Loucy (cell line): ENCODE measurements around the gene ZFYVE21.

Experiments
- EZH2phosphoT487 ChIP-seq: fragments of 200-600 bp; IDR thresholded peaks from 2 replicates; pipeline ENCODE4 v1.6.1; 2018; ENCODE audit warnings: antibody characterized with exemption, mild to moderate bottlenecking, moderate library complexity, borderline replicate concordance
- TF ChIP-seq, protein P1 (sequence below): fragments of 200-600 bp; sonication (generic); conservative IDR thresholded peaks from 2 replicates; pipeline ENCODE4 v1.5.1; 2014; ENCODE audit warnings: mild to moderate bottlenecking, antibody characterized with exemption, low read length

DNA sequence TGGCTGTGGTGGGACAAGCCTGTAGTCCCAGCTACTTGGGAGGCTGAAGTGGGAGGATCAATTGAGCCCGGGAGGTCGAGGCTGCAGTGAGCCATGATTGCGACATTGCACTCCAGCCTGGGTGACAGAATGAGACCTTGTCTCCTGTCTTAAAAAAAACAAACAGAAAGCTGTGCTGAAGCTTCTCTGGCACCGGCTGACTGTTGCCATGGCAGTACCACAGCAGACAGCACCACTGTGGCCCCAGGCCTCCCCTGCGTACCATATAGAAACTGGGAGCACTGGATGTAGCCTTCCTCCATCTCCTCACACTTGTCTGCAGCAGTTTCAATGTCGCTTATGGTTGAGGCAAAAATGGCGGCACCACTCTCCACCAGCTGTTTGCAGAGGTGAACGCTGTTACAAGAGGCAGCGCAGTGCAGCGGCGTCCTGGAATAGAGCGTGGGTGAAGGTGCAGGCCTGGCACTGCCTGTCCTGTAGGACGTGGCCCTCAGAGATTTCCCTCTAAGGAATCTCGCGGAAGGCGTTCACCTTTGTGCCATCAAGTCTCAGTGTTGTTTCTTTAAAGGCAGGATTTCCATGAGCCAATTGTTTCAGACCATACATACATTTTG is 21.9 kb downstream of the ZFYVE21 start:
- TF ChIP-seq, protein P1, sequence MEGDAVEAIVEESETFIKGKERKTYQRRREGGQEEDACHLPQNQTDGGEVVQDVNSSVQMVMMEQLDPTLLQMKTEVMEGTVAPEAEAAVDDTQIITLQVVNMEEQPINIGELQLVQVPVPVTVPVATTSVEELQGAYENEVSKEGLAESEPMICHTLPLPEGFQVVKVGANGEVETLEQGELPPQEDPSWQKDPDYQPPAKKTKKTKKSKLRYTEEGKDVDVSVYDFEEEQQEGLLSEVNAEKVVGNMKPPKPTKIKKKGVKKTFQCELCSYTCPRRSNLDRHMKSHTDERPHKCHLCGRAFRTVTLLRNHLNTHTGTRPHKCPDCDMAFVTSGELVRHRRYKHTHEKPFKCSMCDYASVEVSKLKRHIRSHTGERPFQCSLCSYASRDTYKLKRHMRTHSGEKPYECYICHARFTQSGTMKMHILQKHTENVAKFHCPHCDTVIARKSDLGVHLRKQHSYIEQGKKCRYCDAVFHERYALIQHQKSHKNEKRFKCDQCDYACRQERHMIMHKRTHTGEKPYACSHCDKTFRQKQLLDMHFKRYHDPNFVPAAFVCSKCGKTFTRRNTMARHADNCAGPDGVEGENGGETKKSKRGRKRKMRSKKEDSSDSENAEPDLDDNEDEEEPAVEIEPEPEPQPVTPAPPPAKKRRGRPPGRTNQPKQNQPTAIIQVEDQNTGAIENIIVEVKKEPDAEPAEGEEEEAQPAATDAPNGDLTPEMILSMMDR = no peak
- TF ChIP-seq EZH2phosphoT487 = no peak
